ENCODE results near the gene MCTP1. TPM values are rescaled to one million over a fixed set of nuclear protein-coding genes. Genes with fewer than 3 reads are reported as not detected.
"Not testable (repeated sequence)": the region's sequence is repeated elsewhere in the genome, so short reads cannot be mapped to it uniquely, and the experiment has no call there.

The MCTP1 gene
- total RNA-seq, 2 donors from 2014 or later, result 13.4 to 16.1 TPM

DNA sequence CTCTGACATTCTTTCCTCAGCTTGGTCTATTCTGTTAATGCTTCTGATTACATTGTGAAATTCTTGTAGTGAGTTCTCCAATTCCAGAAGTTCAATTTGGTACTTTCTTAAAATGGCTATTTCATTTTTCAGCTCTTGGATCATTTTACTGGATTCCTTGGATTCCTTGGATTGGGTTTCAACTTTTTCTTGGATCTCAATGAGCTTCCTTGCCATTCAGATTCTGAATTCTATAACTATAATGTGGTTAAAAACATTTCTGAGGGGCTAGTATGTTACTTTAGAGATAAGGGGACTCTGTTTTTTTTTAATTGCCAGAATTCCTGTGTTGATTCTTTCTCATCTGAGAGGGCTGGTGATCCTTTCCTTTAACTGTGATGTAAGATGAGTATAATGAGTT, 136.4 kb downstream of the MCTP1 start:
- intact Hi-C loops (cut with DNase I), result no loop called here
- no peak for ATAC-seq
- DNase-seq, result no peak

DNA sequence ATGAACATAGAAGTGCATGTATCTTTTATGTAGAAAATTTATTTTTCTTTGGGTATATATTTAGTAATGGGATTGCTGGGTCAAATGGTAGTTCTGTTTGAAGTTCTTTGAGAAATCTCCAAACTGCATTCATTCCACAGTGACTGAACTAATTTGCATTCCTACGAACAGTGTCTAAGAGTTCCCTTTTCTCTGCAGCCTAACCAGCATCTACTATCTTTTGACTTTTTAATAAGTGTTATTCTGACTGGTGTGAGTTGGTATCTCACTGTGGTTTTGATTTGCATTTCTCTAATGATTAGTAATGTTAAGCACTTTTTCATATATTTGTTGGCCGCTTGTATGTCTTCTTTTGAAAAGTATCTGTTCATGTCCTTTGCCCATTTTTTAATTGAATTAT, 141.0 kb downstream of the MCTP1 start:
- DNase-seq; ATAC-seq; intact Hi-C loops (cut with DNase I): not testable (repeated sequence)

DNA sequence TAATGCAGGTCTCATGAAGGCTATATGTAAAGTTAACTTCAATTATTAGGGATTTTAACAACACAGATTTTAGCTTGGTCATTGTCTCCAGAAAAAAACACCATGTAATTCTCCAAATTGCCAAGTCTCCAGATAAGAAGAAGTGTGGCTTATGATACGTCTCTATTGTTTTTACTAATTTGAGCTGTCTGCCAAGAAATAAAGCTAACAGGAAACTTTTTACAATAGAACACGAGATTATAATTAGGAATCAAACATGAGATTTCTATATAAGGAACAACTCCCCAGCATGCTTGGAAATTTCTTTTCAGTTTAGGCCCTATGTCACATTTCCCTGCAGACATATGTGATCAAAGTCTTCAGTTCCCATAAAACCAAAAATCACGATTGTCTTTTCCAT, 142.7 kb downstream of the MCTP1 start:
- intact Hi-C loops (cut with DNase I), result no loop called here
- ATAC-seq, result no peak
- DNase-seq, result no peak

DNA sequence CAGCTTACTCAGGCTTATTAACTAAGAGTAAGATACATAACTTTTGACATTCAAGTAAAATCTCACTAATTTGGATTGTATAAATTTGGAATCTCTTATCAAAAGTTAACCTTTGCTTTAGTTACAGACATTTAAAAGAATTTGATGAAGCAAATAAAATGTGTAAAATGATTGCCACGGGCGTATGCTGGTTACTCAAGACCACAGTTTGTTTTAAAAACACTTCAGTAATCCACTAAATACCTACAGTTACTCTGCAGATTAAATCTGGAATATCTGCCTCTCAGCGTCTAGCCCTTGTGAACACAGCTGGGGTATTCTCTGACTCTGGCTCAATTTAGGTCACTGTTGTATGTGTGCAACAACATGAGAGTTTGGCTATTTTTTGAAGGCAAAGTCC, 143.8 kb downstream of the MCTP1 start:
- ATAC-seq, result no peak
- intact Hi-C loops (cut with DNase I), result no loop called here
- no peak for DNase-seq

DNA sequence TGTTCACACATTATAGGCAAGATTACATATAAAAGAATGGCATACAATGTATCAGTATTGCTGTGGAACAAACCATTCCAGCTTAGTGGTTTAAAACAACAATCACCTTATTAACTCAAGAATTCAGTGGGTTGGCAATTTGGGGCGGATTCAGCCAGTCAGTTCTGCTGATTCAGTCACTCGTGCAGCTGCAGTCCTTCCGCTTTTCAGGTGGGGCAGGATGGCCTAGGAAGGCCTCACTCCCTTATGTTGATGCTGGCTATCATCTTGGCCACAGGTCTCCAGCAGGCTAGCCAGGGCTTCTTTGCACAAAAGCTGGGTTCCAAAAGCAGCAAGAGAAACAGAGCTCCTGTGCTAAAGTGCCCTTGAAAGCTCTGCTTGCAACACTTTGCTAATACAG, 150.6 kb downstream of the MCTP1 start:
- intact Hi-C loops (cut with DNase I), result no loop called here
- ATAC-seq, result no peak

DNA sequence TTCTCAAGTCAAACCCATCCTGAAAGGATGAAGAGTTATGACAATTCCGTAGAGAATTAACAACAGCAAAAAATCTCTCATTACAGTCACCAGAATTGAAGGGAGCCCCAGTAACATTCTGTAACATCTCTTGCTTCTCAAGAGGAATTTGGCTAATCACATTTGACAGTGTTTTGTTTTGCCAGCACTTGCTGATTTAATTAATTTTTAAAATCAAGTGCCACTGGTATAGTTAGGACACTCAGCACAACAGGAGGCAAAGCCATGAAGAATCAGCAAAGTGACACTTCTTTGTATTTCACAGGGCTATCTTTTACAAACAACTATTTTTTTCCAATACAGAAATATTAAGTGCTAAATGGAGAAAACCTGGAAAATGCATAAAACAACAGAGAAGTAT, 152.8 kb downstream of the MCTP1 start:
- no peak for ATAC-seq
- intact Hi-C loops (cut with DNase I), result no loop called here
- no peak for DNase-seq

More for the DNA sequence above, 150.6 kb downstream of the MCTP1 start:
- DNase-seq, result no peak

DNA sequence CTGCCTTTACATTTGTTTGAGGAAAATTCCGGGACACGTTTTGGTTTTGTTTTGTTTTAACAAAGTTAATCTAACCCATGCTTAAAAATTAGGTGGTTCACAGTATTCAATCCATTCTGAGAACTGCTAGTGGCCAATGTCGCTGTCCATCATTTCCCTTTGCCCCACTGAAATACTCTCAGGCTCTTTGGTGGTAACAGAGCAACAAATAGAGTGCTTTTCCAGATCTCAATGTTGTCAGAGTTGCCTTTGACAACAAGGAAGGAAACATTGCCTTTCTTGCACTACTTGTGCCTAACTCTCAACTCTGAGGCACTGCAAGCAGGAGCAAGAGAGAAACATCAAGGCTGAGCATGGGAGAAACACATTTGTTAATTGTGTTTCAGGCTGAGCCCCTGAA, 154.0 kb downstream of the MCTP1 start:
- intact Hi-C loops (cut with DNase I), result no loop called here
- no peak for ATAC-seq

DNA sequence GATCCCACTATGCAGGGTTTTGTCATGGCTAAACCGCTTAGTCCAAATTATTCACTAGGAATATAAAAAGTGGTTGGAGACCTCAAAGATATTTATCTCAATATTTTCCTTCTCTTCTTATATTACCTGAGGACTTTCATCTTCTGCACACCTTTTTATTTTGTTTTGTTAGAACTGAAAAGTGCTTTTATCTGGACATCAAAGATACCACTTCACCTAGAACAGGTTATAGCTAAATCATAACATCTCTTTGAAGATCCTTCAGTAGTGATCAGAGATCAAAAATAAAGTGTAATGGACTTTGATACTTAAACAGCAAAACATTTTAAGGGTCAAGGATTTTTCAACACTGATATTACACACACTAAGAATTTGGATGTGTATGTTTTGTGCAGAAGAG, 160.2 kb downstream of the MCTP1 start:
- ATAC-seq (no peak), DNase-seq (no peak)
- intact Hi-C loops (cut with DNase I), result no loop called here

More for the DNA sequence above, 154.0 kb downstream of the MCTP1 start:
- no peak for DNase-seq

DNA sequence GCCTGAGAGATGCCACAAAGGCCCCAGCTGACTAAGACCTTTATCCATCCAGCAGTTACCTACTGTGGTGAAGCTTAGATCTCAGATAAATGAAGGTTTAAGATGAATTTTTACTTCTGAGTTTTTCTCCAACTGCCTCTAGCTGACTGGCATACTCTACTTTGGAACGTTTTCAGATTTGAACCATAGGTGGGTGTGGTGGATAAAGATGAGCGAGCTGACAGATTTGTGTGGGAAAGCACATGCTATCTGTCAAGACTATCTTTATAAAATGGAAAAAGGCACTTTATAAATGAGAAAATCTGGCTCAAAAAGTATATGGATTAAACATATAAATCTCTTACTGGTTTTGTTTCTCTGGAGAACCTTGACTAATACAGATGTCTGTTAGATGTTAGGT, 160.8 kb downstream of the MCTP1 start:
- intact Hi-C loops (cut with DNase I), result no loop called here
- ATAC-seq (no peak), DNase-seq (no peak)

DNA sequence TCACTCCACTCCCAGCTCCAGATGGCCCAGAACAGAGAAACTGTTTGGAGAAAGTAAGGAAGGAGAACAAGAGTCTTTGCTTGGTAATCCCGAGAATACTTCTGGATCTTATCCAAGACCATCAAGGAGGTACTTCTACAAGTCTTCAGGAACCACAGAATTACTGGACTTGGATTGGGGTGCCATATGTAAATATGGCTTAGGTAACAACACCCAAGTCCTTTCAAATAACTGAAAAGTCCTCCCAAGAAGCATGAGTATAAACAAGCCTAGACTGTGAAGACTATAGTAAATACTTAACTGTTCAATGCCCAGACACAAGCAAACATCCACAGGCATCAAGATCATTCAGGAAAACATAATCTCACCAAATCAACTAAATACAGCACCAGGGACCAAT, 170.0 kb downstream of the MCTP1 start:
- ATAC-seq (no peak), DNase-seq (no peak)
- intact Hi-C loops (cut with DNase I), result no loop called here

DNA sequence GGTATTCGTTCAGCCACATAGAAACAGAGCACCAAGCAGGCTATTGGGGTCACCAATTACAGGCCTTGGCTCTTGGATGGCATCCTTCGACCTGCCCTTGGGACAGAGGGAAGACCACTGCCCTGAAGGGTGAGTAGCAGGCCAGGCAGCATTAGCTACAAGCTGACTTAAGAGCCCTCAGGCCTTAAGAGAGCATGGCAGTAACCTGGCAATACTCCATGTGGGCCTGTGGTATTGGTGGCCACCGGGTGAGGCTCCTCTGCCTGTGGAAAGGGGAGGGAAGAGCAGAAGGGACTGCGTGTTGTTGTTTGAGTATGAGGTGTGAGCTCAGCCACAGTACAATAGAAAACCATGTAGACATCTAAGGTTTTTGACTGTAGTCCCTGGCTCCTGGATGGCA, 170.6 kb downstream of the MCTP1 start:
- intact Hi-C loops (cut with DNase I), result no loop called here
- no peak for DNase-seq
- ATAC-seq, result no peak

DNA sequence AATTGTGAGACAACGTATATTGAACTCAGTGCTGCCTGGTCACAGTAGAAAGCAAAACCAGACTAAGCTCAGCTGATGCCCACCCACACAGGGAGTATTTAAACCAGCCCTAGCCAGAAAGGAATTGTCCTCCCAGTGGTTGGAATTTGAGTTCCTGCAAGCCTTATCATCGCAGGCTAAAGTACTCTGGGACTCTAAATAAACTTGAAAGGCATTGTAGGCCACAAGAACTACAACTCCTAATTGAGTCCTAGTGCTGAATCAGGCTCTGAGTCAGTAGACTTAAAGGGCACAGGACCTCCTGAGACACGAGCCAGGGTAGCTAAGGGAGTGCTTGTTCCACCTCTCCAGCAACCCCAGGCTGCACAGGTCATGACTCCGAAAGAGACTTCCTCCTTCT, 171.4 kb downstream of the MCTP1 start:
- no peak for DNase-seq
- intact Hi-C loops (cut with DNase I), result no loop called here
- ATAC-seq, result no peak

DNA sequence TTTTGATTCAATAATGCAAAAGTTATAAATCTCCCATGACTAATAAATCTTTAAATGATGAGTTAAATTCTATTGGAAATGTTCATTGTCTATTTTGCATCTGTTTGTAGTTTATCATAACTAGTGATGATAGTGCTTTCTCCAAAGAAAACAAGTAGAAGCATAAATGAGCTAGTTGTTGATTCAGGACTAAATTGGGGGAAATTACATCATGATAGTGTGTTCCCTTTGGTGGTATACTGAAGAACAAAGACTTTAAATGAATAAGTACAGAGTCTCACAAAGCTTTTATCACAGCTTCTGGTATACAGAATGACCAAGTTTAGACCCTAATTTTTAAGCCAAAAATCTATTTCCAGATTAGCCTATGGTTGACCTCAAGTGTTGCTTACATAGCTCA, 173.8 kb downstream of the MCTP1 start:
- no peak for DNase-seq
- ATAC-seq, result no peak

DNA sequence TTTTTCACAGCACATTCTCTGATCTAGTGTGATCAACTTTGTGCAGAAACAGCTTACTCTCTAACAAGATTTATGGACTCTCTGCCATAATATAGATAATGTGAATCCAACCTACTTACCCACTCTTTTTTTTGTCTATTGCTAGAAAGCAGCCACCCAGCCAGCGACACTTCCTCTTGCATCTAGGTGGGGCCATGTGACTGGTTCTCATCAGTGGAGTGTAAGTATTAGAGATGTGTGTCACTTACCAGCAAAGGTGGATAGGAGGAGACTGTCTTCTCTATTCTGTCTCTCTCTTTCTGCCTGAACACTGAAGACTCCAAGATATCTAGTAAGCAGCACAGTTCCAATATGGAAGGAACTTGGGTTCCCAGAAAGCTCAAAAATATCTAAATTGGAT, 174.8 kb downstream of the MCTP1 start:
- ATAC-seq (no peak), DNase-seq (no peak)
- intact Hi-C loops (cut with DNase I), result no loop called here

More for the DNA sequence above, 173.8 kb downstream of the MCTP1 start:
- intact Hi-C loops (cut with DNase I), result no loop called here

DNA sequence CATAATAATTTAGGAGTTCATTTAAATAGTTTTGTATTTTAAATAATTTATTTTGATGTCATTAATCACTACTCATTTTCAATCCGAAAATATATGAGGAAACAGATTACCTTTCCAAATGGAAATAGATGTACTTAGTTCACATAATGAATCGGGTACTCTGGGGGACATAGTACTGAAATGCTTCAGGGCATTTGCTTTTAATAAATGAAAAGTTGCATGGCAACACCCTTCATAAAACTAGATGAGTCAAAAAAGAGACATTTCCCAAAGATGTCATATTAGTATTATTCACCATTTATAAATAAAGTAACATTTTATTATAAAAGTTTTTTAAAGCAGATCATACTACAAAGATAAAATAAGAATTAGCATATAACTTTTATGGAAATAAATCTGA, 177.8 kb downstream of the MCTP1 start:
- intact Hi-C loops (cut with DNase I), result no loop called here
- ATAC-seq (no peak), DNase-seq (no peak)

DNA sequence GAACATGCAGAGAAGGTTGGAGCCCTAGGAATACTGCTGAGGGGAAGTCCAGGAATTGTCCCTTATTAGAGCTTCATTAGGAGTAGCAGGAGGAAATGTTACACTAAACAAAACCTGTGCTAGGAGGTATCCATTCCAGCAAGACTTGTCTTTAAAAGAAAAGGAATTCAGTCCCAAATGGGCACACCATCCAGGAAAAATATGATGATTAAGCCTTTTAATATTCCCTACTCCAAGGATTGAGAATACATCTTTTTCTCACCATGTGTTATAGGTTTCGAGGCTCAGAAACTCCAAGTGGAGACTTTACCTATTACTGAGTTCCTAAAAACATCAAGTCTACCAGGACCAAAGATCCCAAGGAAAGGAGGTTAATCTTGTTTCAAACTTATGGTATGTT, 179.3 kb downstream of the MCTP1 start:
- intact Hi-C loops (cut with DNase I), result no loop called here

DNA sequence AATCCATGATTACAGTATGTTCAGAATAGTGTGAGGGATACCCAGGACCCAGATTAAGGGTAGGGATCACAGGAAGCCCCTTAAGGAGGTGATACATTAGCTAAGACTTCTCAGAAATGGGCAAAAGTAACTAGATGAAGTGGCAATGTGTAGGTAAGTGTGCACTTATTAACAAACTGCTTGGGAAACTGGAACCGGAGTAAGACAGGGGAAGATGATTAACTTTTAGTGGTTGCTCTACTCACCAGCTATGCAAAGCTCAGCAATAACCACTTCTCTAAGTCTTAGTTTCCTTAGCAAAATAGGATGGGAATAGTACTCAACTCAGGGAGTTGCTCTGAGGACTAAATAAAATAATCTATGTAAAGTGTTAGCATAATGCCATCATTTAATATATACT, 182.2 kb downstream of the MCTP1 start:
- no peak for DNase-seq
- ATAC-seq, result no peak
- intact Hi-C loops (cut with DNase I), result no loop called here

More for the DNA sequence above, 179.3 kb downstream of the MCTP1 start:
- ATAC-seq, result no peak
- no peak for DNase-seq

DNA sequence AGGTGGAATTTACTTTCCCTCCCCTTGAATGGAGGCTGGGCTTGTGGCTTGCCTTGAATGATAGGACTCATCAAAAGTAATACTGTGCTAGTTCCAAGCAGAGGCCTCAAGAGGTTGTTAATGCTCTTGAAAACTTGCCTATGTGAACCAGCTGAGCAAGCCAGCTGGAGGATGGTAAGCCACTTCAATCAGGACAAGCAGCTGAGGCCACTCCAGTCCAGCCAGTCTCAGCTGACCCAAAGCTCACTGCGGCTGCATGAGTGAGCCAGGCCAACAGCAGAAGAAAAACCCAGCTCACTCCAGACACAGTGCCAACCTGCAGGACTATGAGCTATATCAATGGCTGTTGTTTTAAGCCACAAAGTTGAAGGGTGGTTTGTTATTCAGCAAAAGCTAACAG, 182.8 kb downstream of the MCTP1 start:
- no peak for ATAC-seq
- intact Hi-C loops (cut with DNase I), result no loop called here
- DNase-seq, result no peak

DNA sequence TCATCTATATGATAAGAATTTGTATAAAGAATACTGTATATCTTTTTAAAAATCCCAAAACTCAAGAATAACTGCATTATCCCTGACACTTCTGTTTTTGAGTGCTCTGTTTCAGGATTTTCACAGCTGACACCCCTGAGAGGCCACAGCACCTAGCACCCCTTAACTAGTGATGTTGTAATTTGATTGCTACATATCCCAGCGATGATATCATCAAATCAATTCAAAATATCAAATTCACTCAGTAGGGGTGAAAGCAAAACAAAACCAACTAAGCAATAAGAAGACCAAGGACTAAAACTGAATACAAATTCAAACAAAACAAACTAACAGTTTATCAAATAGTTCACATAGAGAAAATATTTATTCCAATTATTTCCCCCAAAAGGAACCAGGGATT, 184.3 kb downstream of the MCTP1 start:
- DNase-seq, result no peak
- intact Hi-C loops (cut with DNase I), result no loop called here
- ATAC-seq, result no peak

DNA sequence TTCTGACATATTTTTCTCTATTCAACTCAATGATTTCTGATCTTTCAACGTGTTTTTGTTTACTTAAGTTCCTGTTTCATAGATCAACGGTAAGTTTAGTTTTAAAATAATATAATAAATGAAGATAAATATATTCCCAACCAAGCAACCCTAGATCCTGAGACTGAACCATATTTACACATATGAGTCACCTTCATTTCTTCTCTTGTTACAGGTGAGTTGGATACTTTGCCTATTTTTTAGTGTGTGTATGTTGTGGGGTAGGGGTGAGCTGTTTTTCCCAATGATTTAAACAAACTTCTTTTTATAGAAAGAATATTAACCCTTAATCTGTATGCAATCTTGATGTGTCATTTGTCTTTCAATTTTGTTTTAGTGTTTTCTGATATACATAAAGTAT, 186.9 kb downstream of the MCTP1 start:
- DNase-seq, result no peak
- ATAC-seq, result no peak
- intact Hi-C loops (cut with DNase I), result no loop called here

DNA sequence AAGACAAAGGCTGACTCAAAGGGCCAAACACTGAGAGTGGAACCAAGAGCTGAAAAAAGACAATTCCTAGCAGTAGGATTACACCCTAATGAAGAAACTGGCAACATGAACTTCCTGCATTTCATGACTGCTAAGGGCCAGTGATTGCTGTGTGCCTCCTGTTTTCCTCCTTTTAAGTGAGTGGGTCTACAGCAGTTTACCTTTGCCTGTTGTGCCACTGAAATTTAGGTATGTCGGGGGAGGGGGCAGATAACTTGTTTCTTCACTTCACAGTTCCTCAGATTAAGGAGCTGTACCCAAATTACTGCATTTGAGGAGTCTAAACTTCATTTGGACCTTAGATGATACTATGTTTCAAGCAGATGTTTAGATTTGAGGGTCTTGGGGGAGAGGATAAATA, 191.7 kb downstream of the MCTP1 start:
- intact Hi-C loops (cut with DNase I), result no loop called here
- DNase-seq (no peak), ATAC-seq (no peak)

DNA sequence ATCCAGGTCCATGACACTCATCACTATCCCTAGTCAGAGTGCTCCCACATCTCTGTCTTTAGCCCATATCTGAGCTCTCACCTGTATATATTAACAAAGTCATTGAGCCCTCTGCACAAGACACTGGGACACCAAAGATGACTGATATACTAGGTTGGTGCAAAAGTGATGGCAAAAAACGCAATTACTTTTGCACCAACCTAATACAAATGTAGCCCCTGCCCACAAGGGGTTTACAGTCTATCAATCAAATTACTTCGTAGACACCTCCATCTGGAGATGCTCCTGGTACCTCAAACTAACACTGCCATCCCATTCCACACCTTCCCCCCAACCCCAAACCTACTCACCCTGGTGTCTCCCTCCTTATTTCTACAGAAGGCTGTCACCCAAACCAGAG, 194.1 kb downstream of the MCTP1 start:
- intact Hi-C loops (cut with DNase I), result no loop called here
- DNase-seq (no peak), ATAC-seq (no peak)

All from left cardiac atrium (tissue), 4 donors.